Gastroesophageal sphincter (tissue), 4 donors: ENCODE measurements around the gene CHRM4. TPM values are rescaled to one million over a fixed set of nuclear protein-coding genes. Genes with fewer than 3 reads are reported as not detected.

ENCODE experiments used
- ATAC-seq: fragments of 150-250 bp; one replicate; pipeline ENCODE4 v1.9.1; 2016; ENCODE audit warnings: mild to moderate bottlenecking, moderate library complexity
- H3K27ac ChIP-seq, 4 donors: fragments of 200-600 bp; sonication (generic) in 3 of 4; 1 replicate in 3 of 4; 2 replicates in 1 of 4; pipeline ENCODE4 v1.5.1; 2016 to 2019
- H3K27me3 ChIP-seq: fragments of 200-600 bp; sonication (generic); one replicate; pipeline ENCODE4 v1.5.1; 2019
- H3K36me3 ChIP-seq, 2 donors: fragments of 200-600 bp; sonication (generic); one replicate each; pipeline ENCODE4 v1.5.1; 2019; ENCODE audit warnings: control low read depth in 1 of 2
- H3K4me1 ChIP-seq, 3 donors: fragments of 200-600 bp; sonication (generic); 1 replicate in 2 of 3; 2 replicates in 1 of 3; pipeline ENCODE4 v1.5.1; 2016 to 2019; ENCODE audit warnings: control low read depth in 2 of 3
- H3K4me3 ChIP-seq, 2 donors: fragments of 200-600 bp; sonication (generic); one replicate each; pipeline ENCODE4 v1.5.1; 2019; ENCODE audit warnings: mild to moderate bottlenecking in 1 of 2, moderate library complexity in 1 of 2
- H3K9me3 ChIP-seq, 3 donors: fragments of 200-600 bp; sonication (generic); one replicate each; pipeline ENCODE4 v1.5.1; 2017 to 2019; ENCODE audit warnings: control low read depth in 2 of 3
- CTCF ChIP-seq, 4 experiments: fragments of 200-600 bp in 2 of 4; fragments of 450-650 bp in 2 of 4; sonication (generic) in 1 of 4; IDR thresholded peaks; one replicate each; pipeline ENCODE4 v1.5.1; 2017 to 2019; ENCODE audit warnings: antibody characterized with exemption in 4 of 4, mild to moderate bottlenecking in 2 of 4, moderate library complexity in 2 of 4
- EP300 ChIP-seq: sonication (generic); formaldehyde crosslinking; IDR thresholded peaks from one replicate; pipeline ENCODE4 v1.6.1; 2017; ENCODE audit warnings: antibody characterized with exemption, mild to moderate bottlenecking
- POLR2A ChIP-seq, 2 donors: fragments of 450-650 bp; IDR thresholded peaks; one replicate each; pipeline ENCODE4 v1.6.1; 2017; ENCODE audit warnings: antibody characterized with exemption in 2 of 2, mild to moderate bottlenecking in 2 of 2, moderate library complexity in 1 of 2
- POLR2AphosphoS5 ChIP-seq: sonication (generic); formaldehyde crosslinking; IDR thresholded peaks from one replicate; pipeline ENCODE4 v1.6.1; 2017; ENCODE audit warnings: antibody characterized with exemption
- WGBS, 2 donors: methylation state at CpG; one replicate each; pipeline ENCODE4 v1.1.5; 2018; ENCODE audit warnings: low coverage in 1 of 2; 5-methylcytosine and 5-hydroxymethylcytosine counted together
- total RNA-seq, 4 donors: library from RNA; depleted of rRNA; stranded (reverse); fragments of >200 nt; gene quantifications; one replicate each; pipeline ENCODE4 v1.1.0, GENCODE V29; 2016

The CHRM4 gene
- total RNA-seq, 4 donors from 2014 or later, result 0.27 to 1.3 (median 0.69) TPM; not detected in 1

DNA sequence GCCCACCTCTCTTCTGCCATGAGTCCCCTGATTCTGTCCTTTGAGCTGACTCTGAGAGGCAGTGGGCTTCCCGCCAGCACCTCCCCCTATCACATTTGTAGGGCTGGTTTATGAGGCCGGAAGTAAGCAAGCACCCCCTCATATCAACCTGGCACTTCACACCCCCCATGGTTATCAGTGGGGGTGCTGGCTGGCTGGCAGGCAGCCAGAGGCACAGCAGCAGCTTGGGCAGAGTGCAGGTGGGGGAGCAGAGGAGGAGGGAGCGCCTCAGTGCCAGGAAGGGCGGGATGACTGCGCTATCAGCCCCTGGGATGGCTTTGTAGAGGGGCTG, 22.9 kb upstream of the CHRM4 start:
- peaks cover 0 to 87% of the 10 kb centered on the region in 2 donors for H3K36me3 ChIP-seq
- no peaks in the 10 kb centered on the region for H3K27me3 ChIP-seq

DNA sequence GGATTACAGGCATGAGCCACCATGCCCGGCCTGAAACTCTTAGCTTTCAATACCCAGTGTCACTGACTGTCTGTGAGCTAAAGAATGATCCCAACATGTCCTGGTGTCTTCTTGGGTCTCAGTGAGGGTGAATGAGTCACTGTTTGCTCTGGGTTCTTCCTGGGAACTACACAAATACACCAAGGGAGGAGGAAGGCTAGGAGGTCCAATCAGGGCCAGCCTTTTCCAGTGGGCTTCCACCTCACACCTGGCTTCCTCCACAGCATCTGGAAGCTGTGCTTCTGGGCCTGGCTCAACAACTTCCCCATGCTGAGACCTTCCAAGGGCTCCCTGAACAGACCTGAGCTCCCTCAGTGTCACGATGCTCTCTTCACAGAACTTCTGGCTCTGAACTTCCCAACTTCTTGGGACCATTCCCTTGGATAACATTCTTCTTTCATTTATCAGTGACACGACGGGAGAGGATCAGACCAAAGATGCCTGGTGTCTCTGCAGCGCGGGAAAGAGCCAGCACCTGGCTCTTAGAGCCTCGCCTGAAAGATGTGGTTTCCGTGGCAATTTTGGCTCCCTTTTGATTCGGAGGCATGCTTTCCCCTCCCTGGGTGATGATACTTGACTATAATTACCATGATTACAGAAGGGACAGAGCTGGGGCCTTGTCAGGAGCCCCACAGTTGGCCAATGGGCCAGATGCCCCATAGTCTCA, 22.3 kb upstream of the CHRM4 start:
- TF ChIP-seq POLR2A (IDR thresholded peaks at IDR 0.05), result no peak
- TF ChIP-seq EP300, result no peak
- no peak for TF ChIP-seq POLR2AphosphoS5
- TF ChIP-seq CTCF (IDR thresholded peaks at IDR 0.05), result no peak
- WGBS, 2 donors, result 90 to 100% methylated on average over 3 to 8 of the region's 9 CpGs
- no peak overlapping the region for H3K4me3 ChIP-seq
- H3K27ac ChIP-seq, result no peak overlapping the region
- H3K27me3 ChIP-seq, result no peaks in the 10 kb centered on the region
- no peak for ATAC-seq
- H3K9me3 ChIP-seq, result no peaks in the 10 kb centered on the region
- peaks cover 0 to 92% of the 10 kb centered on the region in 2 donors for H3K36me3 ChIP-seq
- no peaks in the 10 kb centered on the region for H3K4me1 ChIP-seq

More for the DNA sequence above, 22.9 kb upstream of the CHRM4 start:
- H3K4me1 ChIP-seq, result no peaks in the 10 kb centered on the region
- no peak for ATAC-seq
- TF ChIP-seq EP300, result no peak
- TF ChIP-seq CTCF (IDR thresholded peaks at IDR 0.05), result no peak
- no peak for TF ChIP-seq POLR2AphosphoS5
- TF ChIP-seq POLR2A (IDR thresholded peaks at IDR 0.05), result no peak
- no peak overlapping the region for H3K4me3 ChIP-seq
- H3K9me3 ChIP-seq, result no peaks in the 10 kb centered on the region
- 80% methylated on average over 1 of the region's 5 CpGs; no CpG with 5 or more reads in 1 of the 2 donors for WGBS, 2 donors
- H3K27ac ChIP-seq, result no peak overlapping the region

DNA sequence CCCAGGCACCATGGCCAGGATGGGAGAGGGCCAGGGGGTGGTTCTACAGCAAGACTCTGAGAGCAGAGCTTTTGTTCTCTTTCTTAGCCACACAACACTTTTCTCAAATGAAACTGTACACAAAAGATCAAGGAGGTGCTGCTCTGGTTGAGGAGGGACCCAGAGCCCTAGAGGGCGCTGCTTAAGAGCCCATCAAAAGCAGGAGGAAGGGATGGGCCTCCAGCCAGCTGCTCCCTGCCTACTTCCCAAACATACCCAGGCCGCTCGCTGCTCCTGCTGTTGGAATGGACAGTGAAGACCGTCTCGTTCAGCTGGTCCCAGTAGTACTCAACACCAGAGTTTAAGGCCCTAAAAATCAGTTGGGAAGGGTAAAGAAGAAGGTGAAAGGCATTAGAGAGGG, 18.4 kb upstream of the CHRM4 start:
- Histone ChIP-seq H3K36me3 (peaks cover 0 to 98% of the 10 kb centered on the region in 2 donors), H3K27me3 (no peaks in the 10 kb centered on the region), H3K4me1 (peaks cover 0 to 3% (median 0%) of the 10 kb centered on the region in 3 donors), H3K27ac (no peak overlapping the region), H3K4me3 (no peak overlapping the region), H3K9me3 (no peaks in the 10 kb centered on the region)
- 20 to 80% methylated on average over 1 to 2 of the region's 5 CpGs for WGBS, 2 donors
- ATAC-seq, result no peak
- no peak for TF ChIP-seq POLR2A (IDR thresholded peaks at IDR 0.05)
- no peak for TF ChIP-seq POLR2AphosphoS5
- no peak for TF ChIP-seq EP300
- no peak for TF ChIP-seq CTCF (IDR thresholded peaks at IDR 0.05)

DNA sequence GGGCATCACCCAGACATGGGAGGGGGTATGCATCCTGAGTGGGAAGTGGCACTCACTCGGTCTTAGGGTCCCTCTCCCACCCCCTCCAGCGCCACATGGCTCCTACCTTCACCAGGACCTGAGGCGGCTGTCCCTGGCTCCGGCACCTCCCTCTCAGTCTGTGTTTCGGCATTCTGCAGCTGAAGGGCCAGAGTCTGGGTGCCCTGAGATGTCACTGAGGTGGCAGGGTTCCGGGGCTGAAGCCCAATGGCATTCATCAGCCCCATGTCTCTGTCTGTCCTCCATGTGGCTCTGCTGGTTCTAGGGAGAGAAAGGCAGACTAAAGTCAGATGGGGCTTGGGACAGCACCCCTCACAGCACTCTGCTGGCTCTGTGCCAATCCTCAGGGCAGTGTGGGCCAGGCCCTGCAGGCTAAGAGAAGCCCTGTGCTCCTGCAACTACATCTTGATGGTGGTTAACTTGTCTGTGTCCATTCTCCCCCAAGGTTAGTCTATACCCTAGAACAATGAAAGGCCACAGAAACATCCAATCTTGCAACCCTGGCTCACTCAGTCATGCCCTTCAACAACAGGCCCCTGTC, 16.9 kb upstream of the CHRM4 start:
- H3K9me3 ChIP-seq, result no peaks in the 10 kb centered on the region
- no peak overlapping the region for H3K4me3 ChIP-seq
- no peaks in the 10 kb centered on the region for H3K27me3 ChIP-seq
- H3K4me1 ChIP-seq, result peaks cover 0 to 11% (median 3%) of the 10 kb centered on the region in 3 donors
- 93% methylated on average over 6 of the region's 6 CpGs; no CpG with 5 or more reads in 1 of the 2 donors for WGBS, 2 donors
- H3K36me3 ChIP-seq, result peaks cover 0 to 98% of the 10 kb centered on the region in 2 donors
- H3K27ac ChIP-seq, result no peak overlapping the region
- TF ChIP-seq POLR2AphosphoS5 (no peak), CTCF (IDR thresholded peaks at IDR 0.05) (no peak), EP300 (no peak), POLR2A (IDR thresholded peaks at IDR 0.05) (no peak)
- no peak for ATAC-seq

DNA sequence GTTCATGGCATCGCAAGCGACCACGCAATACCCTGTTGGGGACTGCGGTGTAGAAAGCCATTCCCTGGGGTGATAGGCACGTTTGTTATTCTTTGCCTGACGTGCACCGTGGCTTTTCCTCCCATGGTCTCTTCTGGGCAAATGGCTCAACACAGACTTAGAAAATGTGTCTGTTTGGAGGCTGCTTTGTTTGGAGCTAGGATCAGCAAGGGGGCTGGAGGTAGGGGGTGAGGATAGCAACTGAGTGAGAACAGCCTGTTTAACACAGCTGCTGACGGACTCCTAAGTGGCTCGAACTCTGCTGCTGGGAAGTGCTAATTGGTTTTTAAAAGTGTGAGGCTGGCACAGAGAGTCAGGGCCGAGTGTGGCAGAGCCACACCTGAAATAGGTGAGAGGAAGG, 16.1 kb upstream of the CHRM4 start:
- Histone ChIP-seq H3K27me3 (no peaks in the 10 kb centered on the region), H3K4me3 (no peak overlapping the region), H3K27ac (no peak overlapping the region), H3K36me3 (peaks cover 0 to 98% of the 10 kb centered on the region in 2 donors), H3K9me3 (no peaks in the 10 kb centered on the region), H3K4me1 (peaks cover 0 to 11% (median 3%) of the 10 kb centered on the region in 3 donors)
- ATAC-seq, result no peak
- WGBS, 2 donors, result 40 to 74% methylated on average over 1 to 7 of the region's 10 CpGs
- TF ChIP-seq CTCF (IDR thresholded peaks at IDR 0.05), result no peak
- no peak for TF ChIP-seq EP300
- TF ChIP-seq POLR2A (IDR thresholded peaks at IDR 0.05), result no peak
- no peak for TF ChIP-seq POLR2AphosphoS5
